GM12878 (cell line): ENCODE data around the gene EEF1G.

Experiments
- ASH2L ChIP-seq: fragments of 300-600, 200-600 bp; sonication (generic); IDR thresholded peaks from 2 replicates; pipeline ENCODE4 v1.6.1; 2017; ENCODE audit warnings: low read depth, mild to moderate bottlenecking, borderline replicate concordance
- BCLAF1 ChIP-seq: fragments of 450-650 bp; IDR thresholded peaks from 2 replicates; pipeline ENCODE4 v1.6.1; 2017; ENCODE audit warnings: antibody characterized with exemption, mild to moderate bottlenecking, moderate library complexity
- CBFB ChIP-seq: IDR thresholded peaks from 2 replicates; pipeline ENCODE4 v1.6.1; 2016; ENCODE audit warnings: antibody characterized with exemption, low read depth
- EGR1 ChIP-seq, 2 experiments: IDR thresholded peaks; 1 replicate in 1 of 2; 2 replicates in 1 of 2; pipeline ENCODE4 v1.6.1; 2011 to 2012; ENCODE audit warnings: low read depth in 2 of 2, low read length in 2 of 2, borderline replicate concordance in 1 of 2, mild to moderate bottlenecking in 1 of 2, moderate library complexity in 1 of 2
- ESRRA ChIP-seq: IDR thresholded peaks from 2 replicates; pipeline ENCODE4 v1.6.1; 2012; ENCODE audit warnings: mild to moderate bottlenecking, low read length, improper control_type of control experiment
- EZH2 ChIP-seq: IDR thresholded peaks from 2 replicates; pipeline ENCODE4 v1.6.1; 2012; ENCODE audit warnings: low read depth, mild to moderate bottlenecking, control low read depth, inconsistent platforms, low read length, borderline replicate concordance; ENCODE audit not compliant: control insufficient read depth
- HDAC6 ChIP-seq: fragments of 200-600 bp; sonication (generic); IDR thresholded peaks from one replicate; pipeline ENCODE4 v1.8.0; 2017; ENCODE audit warnings: antibody characterized with exemption; ENCODE audit not compliant: unreplicated experiment
- POLR2A ChIP-seq: IDR thresholded peaks from 2 replicates; pipeline ENCODE4 v1.6.1; 2011; ENCODE audit warnings: low read depth, mild to moderate bottlenecking, low read length
- POLR2AphosphoS5 ChIP-seq: IDR thresholded peaks from 2 replicates; pipeline ENCODE4 v1.6.1; 2011; ENCODE audit warnings: mild to moderate bottlenecking, low read length, inconsistent platforms
- RBBP5 ChIP-seq: fragments of 200-600 bp; sonication (generic); conservative IDR thresholded peaks from 2 replicates; pipeline ENCODE4 v1.6.1; 2016
- RCOR1 ChIP-seq: conservative IDR thresholded peaks from 2 replicates; pipeline ENCODE4 v1.6.1; 2012; ENCODE audit warnings: low read depth, low read length, improper control_type of control experiment
- SMC3 ChIP-seq: IDR thresholded peaks from 2 replicates; pipeline ENCODE4 v1.6.1; 2011; ENCODE audit warnings: low read length, improper control_type of control experiment, borderline replicate concordance
- ZNF24 ChIP-seq: fragments of 450-650 bp; IDR thresholded peaks from 2 replicates; pipeline ENCODE4 v1.6.1; 2017; ENCODE audit warnings: antibody characterized with exemption, mild to moderate bottlenecking
- ZNF687 ChIP-seq: fragments of 450-650 bp; IDR thresholded peaks from 2 replicates; pipeline ENCODE4 v1.6.1; 2017; ENCODE audit warnings: mild to moderate bottlenecking, moderate library complexity

- TF ChIP-seq EZH2: no peak
- no peak for TF ChIP-seq CBFB
- no peak for TF ChIP-seq POLR2AphosphoS5
- no peak for TF ChIP-seq ZNF687
- TF ChIP-seq EGR1 (IDR thresholded peaks at IDR 0.05; ENCODE audit: borderline replicate concordance in 1 of 2, low read depth in 2 of 2, low read length in 2 of 2): no peak
- TF ChIP-seq RCOR1: no peak
- no peak for TF ChIP-seq RBBP5
- no peak for TF ChIP-seq POLR2A
- no peak for TF ChIP-seq ESRRA
- TF ChIP-seq BCLAF1: no peak
- TF ChIP-seq ZNF24: no peak
- no peak for TF ChIP-seq ASH2L
- TF ChIP-seq HDAC6: no peak
- no peak for TF ChIP-seq SMC3
Observed at GRCh38 chr11:62610403-62610802, 36.7 kb upstream of the EEF1G start.
